Endothelial cell of umbilical vein (primary cell): Measurements from ENCODE around the gene TXNRD1. TPM values are rescaled to one million over a fixed set of nuclear protein-coding genes. Genes with fewer than 3 reads are reported as not detected.

Experiments used
- BruUV-seq: library from RNA; stranded (reverse); fragments of 400-500 nt; replicated peaks from 2 replicates; lab custom pipeline; 2021; lab: Mats Ljungman, UMichigan
- CTCF ChIA-PET: fragments of 300-600, 350-600 bp; sonication (Branson Sonifier 250); formaldehyde crosslinking; loops from one replicate; lab custom pipeline; 2021; ENCODE audit warnings: antibody characterized with exemption, inconsistent platforms; lab: Charles Lee
- POLR2A ChIA-PET: fragments of 300-600, 350-600 bp; sonication (Branson Sonifier 250); formaldehyde crosslinking; loops from one replicate; lab custom pipeline; 2021; ENCODE audit warnings: antibody characterized with exemption, inconsistent platforms; lab: Charles Lee
- DNase-seq: peaks from one replicate; pipeline ENCODE4 v3.0.0-alpha.2; 2011; ENCODE audit warnings: low read depth, low spot score
- FAIRE-seq: peaks from 2 replicates; lab custom pipeline; 2011; peaks lifted over from hg19 to GRCh38; lab: Jason Lieb, UNC
- H2AFZ ChIP-seq: 2 replicates; pipeline ENCODE4 v1.6.0; 2012; ENCODE audit warnings: low read depth, low read length, control low read depth, inconsistent platforms
- H3K27ac ChIP-seq: 2 replicates; pipeline ENCODE4 v1.5.1; 2011; ENCODE audit warnings: low read depth, mild to moderate bottlenecking, control low read depth, low read length, moderate library complexity; ENCODE audit not compliant: insufficient read depth
- H3K27me3 ChIP-seq, 2 experiments: 2 replicates each; pipeline versions ENCODE4 v1.6.0 to v1.6.1; 2011; ENCODE audit warnings: low read length in 2 of 2, mixed read lengths in 1 of 2; ENCODE audit not compliant: control insufficient read depth in 2 of 2, insufficient read depth in 2 of 2
- H3K36me3 ChIP-seq, 2 experiments: 2 replicates in 1 of 2; 3 replicates in 1 of 2; pipeline ENCODE4 v1.5.1; 2011; ENCODE audit warnings: low read length in 2 of 2, mild to moderate bottlenecking in 1 of 2, moderate library complexity in 1 of 2; ENCODE audit not compliant: control insufficient read depth in 2 of 2, insufficient read depth in 2 of 2; ENCODE audit errors: extremely low read depth in 1 of 2
- H3K4me1 ChIP-seq: 3 replicates; pipeline ENCODE4 v1.5.1; 2011; ENCODE audit warnings: mild to moderate bottlenecking, low read length; ENCODE audit not compliant: control insufficient read depth, insufficient read depth; ENCODE audit errors: extremely low read depth
- H3K4me2 ChIP-seq: 2 replicates; pipeline ENCODE4 v1.6.1; 2011; ENCODE audit warnings: low read length, control low read depth, mixed read lengths; ENCODE audit not compliant: insufficient read depth
- H3K4me3 ChIP-seq, 3 experiments: fragments of 200-600 bp in 1 of 3; sonication (generic), shearing (Covaris generic) in 1 of 3; replicated peaks in 1 of 3; 2 replicates each; pipeline ENCODE4 v1.5.1; 2011 to 2016; ENCODE audit warnings: control low read depth in 3 of 3, low read length in 3 of 3, mild to moderate bottlenecking in 2 of 3, inconsistent platforms in 1 of 3, low read depth in 1 of 3, moderate library complexity in 1 of 3; ENCODE audit not compliant: insufficient read depth in 1 of 3
- H3K79me2 ChIP-seq: 2 replicates; pipeline ENCODE4 v1.6.0; 2012; ENCODE audit warnings: low read length, inconsistent platforms; ENCODE audit not compliant: control insufficient read depth, insufficient read depth
- H3K9ac ChIP-seq: replicated peaks from 2 replicates; pipeline ENCODE3; 2011; ENCODE audit warnings: low read length, control low read depth; ENCODE audit not compliant: insufficient read depth; ENCODE audit errors: extremely low read depth
- H3K9me1 ChIP-seq: replicated peaks from 3 replicates; pipeline ENCODE4 v1.6.0; 2011; ENCODE audit warnings: mild to moderate bottlenecking, low read length; ENCODE audit not compliant: control insufficient read depth, insufficient read depth; ENCODE audit errors: extremely low read depth
- H3K9me3 ChIP-seq: replicated peaks from 2 replicates; pipeline ENCODE4 v1.5.1; 2012; ENCODE audit warnings: low read length, inconsistent platforms; ENCODE audit not compliant: control insufficient read depth, insufficient read depth
- H4K20me1 ChIP-seq: replicated peaks from 2 replicates; pipeline ENCODE3; 2011; ENCODE audit warnings: mild to moderate bottlenecking, low read length; ENCODE audit not compliant: control insufficient read depth, insufficient read depth; ENCODE audit errors: extremely low read depth
- CTCF ChIP-seq, 2 donors: IDR thresholded peaks; 1 replicate in 1 of 2; 2 replicates in 1 of 2; pipeline ENCODE4 v1.5.1; 2011; ENCODE audit warnings: low read length in 2 of 2, mild to moderate bottlenecking in 2 of 2, moderate library complexity in 2 of 2, control low read depth in 1 of 2, inconsistent platforms in 1 of 2, low read depth in 1 of 2; ENCODE audit not compliant: insufficient read depth in 1 of 2; ENCODE audit errors: extremely low read depth in 1 of 2
- EZH2 ChIP-seq: IDR thresholded peaks from 2 replicates; pipeline ENCODE4 v1.6.1; 2012; ENCODE audit warnings: borderline replicate concordance, low read depth, mild to moderate bottlenecking, moderate library complexity, low read length, inconsistent platforms; ENCODE audit not compliant: severe bottlenecking
- FOS ChIP-seq: IDR thresholded peaks from 2 replicates; pipeline ENCODE4 v1.6.1; 2011; ENCODE audit warnings: mild to moderate bottlenecking, low read length, moderate library complexity, borderline replicate concordance; ENCODE audit not compliant: insufficient read depth
- GATA2 ChIP-seq: IDR thresholded peaks from 2 replicates; pipeline ENCODE4 v1.7.0; 2011; ENCODE audit warnings: low read depth, mild to moderate bottlenecking, moderate library complexity, mixed read lengths, low read length; ENCODE audit not compliant: insufficient read length, insufficient read depth
- JUN ChIP-seq: IDR thresholded peaks from 2 replicates; pipeline ENCODE4 v1.6.1; 2011; ENCODE audit warnings: borderline replicate concordance, low read depth; ENCODE audit not compliant: insufficient read length, insufficient read depth
- MAX ChIP-seq: IDR thresholded peaks from 2 replicates; pipeline ENCODE4 v1.6.1; 2011; ENCODE audit not compliant: insufficient read depth, insufficient read length
- MYC ChIP-seq: IDR thresholded peaks from one replicate; pipeline ENCODE4 v1.6.1; 2011; ENCODE audit warnings: mild to moderate bottlenecking, low read depth, low read length
- POLR2A ChIP-seq: IDR thresholded peaks from 2 replicates; pipeline ENCODE4 v1.6.1; 2012; ENCODE audit warnings: low read depth, mild to moderate bottlenecking, control low read depth, low read length
- dilution Hi-C: fragments of 300-500 bp; cut with MboI; formaldehyde crosslinking; loops from one replicate; pipeline ENCODE4 v1.15.0; 2019; ENCODE audit warnings: low sequenced_read_pairs; ENCODE audit not compliant: extremely low pct_ligation_motif_present
- intact Hi-C: fragments of 100-400 bp; cut with micrococcal nuclease; formaldehyde crosslinking; loops from one replicate; pipeline ENCODE4 v1.10.0; 2022
- polyA plus RNA-seq, 4 experiments: library from polyadenylated mRNA; depleted of rRNA in 3 of 4; stranded (reverse) in 3 of 4; unstranded in 1 of 4; fragments of >200 nt; gene quantifications; 2 replicates each; pipeline versions ENCODE4 v1.2.1 to v1.2.3, GENCODE V29; 2011 to 2012; ENCODE audit warnings: missing spikeins in 1 of 4
- total RNA-seq: library from RNA; stranded (reverse); gene quantifications from 2 replicates; pipeline ENCODE4 v1.2.3, GENCODE V29; 2021

The TXNRD1 gene
- total and polyA plus RNA-seq, 2 donors (not counting 3 experiments of a cell fraction or from before 2014, with no cell fraction given) = 309 to 566 TPM

- Histone ChIP-seq H2AFZ (no peak overlapping the region), H3K9ac (no peak overlapping the region), H3K4me2 (no peak overlapping the region), H3K27me3 (no peaks in the 10 kb centered on the region), H3K4me3 (no peak overlapping the region), H3K9me1 (no peaks in the 10 kb centered on the region), H3K79me2 (peaks cover 96% of the 10 kb centered on the region), H3K4me1 (peaks cover 14% of the 10 kb centered on the region), H3K9me3 (no peaks in the 10 kb centered on the region), H4K20me1 (peaks cover 21% of the 10 kb centered on the region), H3K36me3 (peaks cover 22 to 54% of the 10 kb centered on the region in 2 experiments), H3K27ac (no peak overlapping the region)
- CTCF ChIA-PET = no interaction called here
- intact Hi-C loops = no loop called here
- TF ChIP-seq MYC (no peak), GATA2 (no peak), POLR2A (no peak), EZH2 (no peak), JUN (no peak), FOS (no peak), MAX (no peak), CTCF (IDR thresholded peaks at IDR 0.05; ENCODE audit: extremely low read depth in 1 of 2, insufficient read depth in 1 of 2, low read depth in 1 of 2, low read length in 2 of 2) (no peak)
- FAIRE-seq (no peak), DNase-seq (no peak)
- dilution Hi-C loops = no loop called here
- no TSS peak for BruUV-seq
- POLR2A ChIA-PET = interaction anchor here (1.5 to 1.7 kb wide), 2 partner anchors 25 to 96 kb away, joined by 3 to 4 read pairs; partner anchors contain the start of gene TXNRD1
Measured at GRCh38 chr12:104312202-104312601, 96.6 kb downstream of the TXNRD1 start.
